GM19043 (cell line): ENCODE results near the gene SH3GL3.

ENCODE experiments used
- ATAC-seq: cut with Tn5 transposase; IDR thresholded peaks from one replicate; pipeline ENCODE4 v1.9.1; 2021; ENCODE audit warnings: low read depth; ENCODE audit not compliant: unreplicated experiment

SH3GL3 gene

DNA sequence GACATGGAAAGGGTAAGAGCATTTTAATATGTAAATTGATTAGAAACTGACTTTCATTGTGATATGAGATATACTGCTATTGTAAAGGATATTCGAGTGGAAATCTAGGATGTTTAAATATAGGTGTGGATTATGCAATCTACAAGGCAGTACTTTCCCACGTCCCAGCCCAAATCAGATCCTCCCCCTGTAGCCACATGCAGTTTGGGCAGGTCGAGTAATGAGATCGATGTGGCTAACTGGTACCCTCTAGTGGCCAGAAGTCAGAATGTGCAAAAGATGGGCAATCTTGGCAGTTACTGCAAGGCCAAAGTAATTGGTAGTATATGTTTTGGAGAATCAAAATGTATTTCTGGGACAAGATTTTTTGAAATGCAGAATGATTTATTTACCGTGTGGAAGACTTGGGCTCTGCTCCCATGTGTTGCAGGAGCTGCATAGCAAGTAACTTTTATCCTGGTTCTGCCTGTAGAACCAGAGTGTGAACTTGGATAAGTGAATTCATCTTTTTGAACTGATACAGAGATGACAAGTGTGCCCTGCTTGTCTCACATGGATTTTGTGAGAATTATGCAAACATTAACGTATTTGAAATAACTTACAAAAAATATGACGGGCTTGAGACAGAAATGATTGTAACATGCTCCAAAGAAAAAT, 112.3 kb downstream of the SH3GL3 start:
- ATAC-seq, result peak; percentile 61

DNA sequence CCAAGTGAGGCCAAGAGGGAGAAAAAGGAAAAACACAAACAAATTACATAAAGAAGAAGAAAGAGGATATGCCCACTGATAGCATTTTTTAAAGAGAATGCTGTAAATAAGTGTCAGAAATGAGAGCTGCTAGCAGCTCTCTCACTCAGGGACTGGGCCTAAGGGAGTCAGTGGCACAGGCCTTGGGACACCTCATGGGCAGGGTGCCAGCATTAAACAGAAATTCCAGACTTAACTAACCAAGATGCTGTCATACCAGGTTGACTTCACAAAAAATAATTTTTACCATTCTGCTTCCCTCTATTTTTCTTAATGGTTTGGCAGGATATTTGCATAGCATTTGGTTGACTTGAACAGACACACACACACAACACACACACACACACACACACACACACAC, 114.5 kb downstream of the SH3GL3 start:
- no peak for ATAC-seq

DNA sequence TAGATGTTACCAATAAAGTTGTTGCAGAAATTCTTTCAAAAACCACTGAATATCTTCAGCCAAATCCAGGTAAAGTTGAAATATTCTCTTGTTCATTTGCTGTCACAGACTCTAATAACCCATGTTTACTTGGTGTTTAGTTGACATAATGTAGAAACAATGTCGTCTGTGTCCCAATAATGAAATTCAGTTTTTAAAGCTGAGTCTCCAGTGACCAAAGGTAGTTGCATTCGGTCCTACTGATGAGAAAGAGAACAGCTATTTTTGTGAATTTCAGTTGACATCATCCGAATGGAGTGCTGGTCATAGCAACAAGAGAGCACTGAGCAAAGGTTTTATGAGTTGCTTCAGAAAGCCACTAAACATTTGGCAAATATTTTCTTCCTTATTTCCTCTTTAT, 118.0 kb downstream of the SH3GL3 start:
- ATAC-seq, result no peak

DNA sequence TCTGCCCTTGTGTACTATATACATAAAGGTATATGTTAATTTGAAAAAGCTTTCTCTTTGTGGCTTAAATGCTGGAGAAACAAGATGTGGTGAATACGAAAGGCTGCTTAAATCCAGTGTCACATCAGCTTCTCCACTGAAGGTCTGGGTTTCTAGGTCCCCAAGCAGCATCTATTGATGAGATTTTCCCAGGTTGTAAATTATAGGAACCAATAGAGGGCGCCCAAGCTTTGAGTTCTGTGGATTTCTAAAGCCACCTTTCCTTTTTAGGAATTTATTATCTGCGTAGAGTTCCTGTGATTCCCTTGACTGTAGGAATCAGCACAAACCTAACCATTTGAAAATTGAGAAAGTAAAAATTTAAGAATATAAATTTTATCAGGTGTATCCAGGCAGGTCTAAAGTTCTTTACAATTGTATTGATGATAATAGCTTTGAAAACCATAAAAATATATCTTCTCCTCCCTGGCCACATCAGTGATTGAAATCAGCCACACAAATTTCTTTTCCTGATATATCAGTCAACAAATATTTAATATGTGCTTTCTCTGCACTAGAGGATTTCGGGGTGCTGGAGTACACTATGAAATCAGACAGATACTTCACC, 118.5 kb downstream of the SH3GL3 start:
- no peak for ATAC-seq

DNA sequence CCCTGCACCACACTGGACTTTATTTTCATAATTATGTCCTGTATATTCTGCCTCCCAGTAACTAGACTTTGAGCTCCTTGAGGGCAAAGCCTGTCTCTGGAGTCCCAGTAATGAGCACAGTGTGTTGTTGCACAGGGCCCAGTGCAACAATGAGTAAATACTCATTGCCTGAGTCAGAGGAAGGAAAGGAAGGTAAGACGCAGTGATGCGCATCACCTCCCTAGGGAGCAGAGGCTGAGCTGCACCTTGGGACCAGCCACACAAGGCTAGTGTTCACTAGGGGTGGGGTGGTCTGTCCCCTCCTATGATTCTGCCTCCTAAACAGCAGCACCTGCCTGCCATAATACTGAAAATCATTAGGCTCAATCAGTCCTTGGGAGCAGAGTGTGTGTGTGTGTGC, 120.2 kb downstream of the SH3GL3 start:
- ATAC-seq, result no peak

DNA sequence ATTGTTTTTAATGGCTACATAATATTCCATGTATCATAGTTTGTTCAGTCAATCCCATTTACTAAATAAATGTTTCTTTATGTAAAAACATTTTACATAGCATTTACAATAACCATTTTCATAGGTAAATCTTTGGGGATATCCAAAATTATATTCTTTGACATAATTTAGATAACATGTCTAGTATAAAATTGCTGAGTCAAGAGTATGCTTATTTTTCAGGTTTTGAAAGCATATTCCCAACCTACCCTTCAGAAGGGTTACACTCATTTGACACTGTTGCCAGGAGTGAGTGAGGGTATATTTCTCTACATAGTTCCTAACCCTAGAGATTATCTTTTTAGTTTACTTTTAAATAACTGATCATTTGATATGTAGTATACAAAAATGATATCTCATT, 122.2 kb downstream of the SH3GL3 start:
- ATAC-seq, result no peak

DNA sequence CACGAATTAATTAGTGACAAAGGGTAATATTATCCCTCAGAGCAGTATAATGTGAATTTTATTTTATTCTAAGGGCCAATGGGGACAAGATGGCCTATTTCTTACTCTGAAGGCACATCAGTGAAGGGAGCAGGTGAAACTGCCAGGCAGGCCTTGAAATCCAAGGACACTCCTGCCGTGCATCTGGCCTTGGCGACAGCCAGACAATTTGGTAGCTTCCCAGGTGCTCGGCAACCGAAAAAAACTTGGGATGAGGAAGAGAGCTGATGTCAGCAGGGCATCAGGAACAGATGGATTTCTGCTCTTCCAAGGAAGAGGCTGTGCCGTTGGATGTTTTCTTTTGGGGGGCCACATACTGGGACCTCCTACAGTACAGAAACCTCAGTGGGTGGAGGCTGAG, 123.6 kb downstream of the SH3GL3 start:
- no peak for ATAC-seq

DNA sequence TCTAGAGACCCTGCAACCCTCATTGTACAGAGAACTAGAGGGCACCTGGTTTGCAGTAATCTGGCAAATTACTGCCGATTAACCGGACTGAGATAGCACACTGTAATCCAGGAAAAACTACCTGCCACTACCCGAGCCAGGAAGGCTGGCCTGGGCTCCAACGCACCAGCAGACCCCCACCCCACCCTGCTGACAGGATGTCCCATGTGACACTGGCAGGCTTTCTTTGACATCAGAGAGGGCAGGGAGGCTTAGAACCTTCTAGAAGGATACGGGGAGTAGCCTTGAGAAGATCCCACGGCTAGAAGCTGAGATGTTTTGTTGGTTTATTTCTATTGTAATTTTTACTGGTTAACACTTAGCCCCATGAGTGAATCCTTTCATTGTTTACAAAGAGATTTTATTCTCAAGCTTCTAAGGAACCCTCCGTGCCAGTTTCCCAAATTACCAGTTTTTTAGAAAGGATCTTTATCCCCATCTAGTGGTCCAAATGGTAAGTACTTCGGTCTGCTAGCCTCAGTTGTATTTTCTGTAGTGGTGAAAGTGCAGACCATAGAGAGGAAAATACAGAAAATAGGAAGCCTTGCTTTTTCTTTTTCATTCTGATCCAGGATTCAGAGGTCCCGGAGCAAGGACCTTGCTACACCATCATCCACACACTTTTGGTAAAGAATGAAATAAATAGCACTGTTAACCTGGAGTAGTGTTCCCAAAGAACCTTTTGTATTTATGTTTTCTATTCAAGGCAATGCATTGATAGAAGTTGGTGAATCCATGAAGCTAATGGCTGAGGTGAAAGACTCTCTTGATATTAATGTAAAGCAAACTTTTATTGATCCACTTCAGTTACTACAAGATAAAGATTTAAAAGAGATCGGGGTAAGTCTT, 124.9 kb downstream of the SH3GL3 start:
- ATAC-seq, result no peak

DNA sequence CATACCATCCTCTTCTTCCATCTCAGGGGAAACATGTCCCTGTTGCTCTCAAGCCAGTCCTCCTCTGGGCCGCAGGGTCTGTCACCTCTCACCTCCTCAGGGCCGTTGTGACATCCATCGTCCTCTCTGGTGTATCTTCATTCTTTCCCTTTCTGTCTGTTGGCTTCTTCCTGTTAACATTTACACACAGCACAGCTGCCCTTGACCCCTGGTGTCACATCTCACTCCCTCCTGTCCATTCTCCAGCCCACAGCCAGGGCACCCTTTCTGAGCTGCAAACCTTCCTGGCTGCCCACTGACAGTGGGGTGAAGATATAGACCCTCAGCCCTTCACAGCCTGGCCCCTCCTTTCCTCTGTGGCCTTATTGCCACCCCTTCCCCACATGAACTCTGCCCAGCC, 127.2 kb downstream of the SH3GL3 start:
- ATAC-seq, result no peak

DNA sequence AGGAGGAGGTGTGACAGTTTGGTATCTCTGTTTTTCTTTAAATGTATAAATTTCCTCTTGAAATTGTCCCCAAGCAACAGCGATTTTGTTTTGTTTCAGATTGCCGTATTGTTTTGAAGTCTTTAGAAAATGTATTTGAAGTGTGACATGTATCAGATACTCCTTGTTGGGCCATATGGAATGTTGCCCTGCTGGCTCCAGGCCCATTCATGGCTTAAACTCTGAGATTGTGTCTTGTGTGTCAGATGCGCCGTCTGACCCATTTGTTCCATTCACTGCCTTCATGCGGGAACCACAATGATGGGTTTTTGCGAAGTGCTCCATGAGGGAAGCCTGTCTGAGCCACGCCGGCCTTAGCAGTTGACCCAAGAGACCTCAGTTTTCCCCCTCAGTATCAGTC, 131.6 kb downstream of the SH3GL3 start:
- ATAC-seq, result no peak

DNA sequence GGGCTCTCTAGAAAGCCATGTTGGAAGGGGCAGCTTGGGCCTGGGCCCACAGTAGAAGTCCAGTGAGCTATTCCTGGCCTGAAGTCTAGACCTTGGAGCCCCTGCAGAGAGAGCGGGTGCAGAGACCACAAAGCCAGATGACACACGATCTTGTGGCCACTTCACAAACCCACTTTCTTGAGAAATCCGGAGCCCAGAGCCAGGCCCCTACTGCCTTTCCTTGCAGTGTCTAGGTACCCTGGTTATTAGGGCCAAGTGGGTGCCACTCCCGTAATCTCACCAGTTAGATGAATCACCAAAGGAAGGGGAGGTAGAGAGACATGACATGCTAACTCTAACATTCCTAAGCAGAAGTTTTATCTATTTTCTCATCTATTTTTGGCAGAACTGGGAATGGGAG, 134.2 kb downstream of the SH3GL3 start:
- no peak for ATAC-seq

DNA sequence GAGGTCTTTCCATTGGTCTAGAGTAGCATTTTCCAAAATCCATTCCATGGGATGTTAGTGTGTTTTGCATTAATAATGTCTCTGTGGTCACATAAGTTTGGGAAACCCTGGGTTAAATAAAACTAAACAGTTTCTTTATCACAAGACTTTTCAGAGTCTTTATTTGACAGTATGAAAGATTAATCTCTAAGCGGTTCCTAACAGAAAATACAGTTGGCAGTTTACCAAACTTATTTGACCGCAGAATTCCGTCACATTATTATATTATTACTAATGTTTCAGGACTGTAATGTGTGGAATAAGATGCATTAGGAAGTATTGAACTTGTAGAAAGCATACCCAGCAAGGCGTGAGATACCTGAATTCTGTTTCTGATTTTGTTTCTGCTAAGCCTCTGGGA, 135.2 kb downstream of the SH3GL3 start:
- no peak for ATAC-seq

DNA sequence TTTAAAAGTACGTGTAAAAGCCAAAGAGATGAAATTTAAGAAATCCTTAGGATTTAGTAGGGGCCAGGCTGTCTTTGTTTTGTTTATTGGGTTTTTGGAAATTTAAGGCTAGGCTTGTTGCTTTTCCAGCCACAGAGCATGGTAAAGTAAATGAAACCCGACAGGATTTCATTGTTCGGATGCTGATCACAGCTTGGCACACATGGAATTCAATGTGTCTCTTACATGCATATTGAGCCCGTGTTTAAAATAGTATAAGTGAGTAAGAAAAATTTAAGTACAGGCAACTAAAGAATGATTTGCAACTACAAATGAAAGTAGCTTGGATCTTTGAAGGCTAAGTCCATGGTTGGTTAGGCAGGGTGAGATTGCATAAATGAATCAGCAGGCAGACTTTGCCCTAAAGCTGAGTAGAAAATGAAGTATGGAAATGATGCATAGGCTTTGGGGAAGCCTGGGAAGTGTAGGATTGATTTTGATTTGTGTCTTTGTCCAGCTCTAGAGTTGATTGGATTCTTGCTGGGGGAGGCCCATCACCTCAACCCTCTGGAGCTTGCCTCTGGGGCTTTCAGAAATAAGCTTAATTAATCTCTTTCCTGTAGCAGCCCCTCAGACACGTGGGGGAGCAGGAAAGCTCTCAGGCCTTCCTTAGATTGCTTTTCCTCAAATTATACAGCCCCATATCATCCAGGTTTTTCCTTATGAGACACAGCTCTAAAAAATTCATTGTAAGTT, 138.6 kb downstream of the SH3GL3 start:
- no peak for ATAC-seq

DNA sequence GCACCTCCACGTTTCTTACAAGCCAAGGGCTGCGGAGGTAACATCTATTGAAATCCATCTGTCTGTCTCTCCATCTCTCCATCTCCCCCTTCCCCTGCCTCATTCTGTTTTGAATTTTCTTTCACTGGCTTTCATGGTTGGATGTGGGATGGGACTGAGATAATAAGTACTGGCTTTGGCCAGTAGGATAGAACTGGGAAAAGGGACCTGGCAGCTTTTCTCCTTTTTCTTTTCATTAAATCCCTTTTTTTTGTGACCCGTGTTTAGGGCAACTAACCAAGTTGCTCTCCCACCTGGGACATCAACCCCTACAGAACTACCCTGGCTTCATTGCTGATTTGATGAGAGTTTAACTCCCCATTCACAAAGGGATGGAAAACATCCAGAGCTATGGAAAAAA, 139.9 kb downstream of the SH3GL3 start:
- no peak for ATAC-seq

DNA sequence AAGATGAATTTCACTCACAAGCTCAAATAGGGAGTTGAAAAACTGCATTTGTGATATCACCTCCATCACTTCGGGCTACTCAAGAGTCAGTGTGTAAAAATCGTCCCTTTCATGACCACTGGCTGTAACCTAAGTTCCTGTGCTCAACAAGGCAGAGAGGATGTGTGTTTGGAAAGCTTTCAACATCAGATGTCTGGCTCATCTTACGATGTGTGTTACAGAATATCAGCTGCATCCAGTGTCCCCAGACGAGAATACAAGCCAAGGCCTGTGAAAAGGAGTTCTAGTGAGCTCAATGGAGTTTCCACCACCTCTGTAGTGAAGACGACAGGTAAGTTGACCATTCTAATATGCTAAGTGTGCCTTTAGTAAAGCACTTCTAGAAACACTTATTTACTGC, 141.3 kb downstream of the SH3GL3 start:
- ATAC-seq, result no peak

DNA sequence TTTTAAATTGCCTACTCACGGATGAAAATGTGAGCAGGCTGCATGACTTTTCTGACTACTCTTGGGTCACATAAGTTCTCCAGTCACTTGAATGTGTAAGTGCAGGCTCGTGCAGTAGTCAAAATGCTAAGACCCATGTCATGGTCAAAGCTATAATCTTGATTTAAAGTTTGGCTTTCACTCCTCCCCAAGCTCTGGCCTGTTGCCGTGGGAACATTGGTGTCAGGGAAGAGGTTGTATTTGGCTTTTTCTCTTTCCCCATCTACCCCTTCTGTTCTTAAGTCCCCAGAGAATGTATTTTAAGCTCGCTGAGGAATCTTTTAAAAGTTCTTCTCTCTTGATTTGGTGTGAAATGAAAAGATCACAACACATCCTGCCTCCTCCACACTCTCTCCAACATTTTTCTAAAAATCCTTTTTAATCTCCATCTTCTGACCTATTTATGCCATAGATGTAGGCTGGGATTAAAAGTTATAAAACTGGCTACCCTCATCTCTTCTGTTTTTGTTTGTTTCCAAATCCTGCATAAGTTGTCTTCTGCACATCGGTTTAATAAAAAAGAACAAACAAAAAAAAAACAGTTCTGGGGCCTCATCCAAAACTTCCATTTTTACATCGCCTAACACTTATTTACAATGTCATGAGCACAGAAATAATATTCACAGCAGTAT, 145.4 kb downstream of the SH3GL3 start:
- ATAC-seq, result no peak

DNA sequence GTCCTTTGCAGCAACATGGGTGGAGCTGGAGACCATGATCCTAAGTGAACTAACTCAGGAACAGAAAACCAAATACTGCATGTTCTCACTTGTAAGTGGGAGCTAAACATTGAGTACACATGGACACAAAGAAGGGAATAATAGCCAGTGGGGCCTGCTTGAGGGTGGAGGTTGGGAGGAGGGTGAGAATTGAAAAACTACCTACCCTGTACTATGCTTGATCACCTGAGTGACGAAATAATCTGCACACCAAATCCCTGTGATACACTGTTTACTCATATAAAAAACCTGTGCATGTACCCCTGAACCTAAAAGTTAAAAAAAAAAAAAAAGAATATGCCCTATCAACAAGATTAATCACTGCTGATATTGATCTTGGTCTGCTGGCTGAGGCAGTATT, 148.1 kb downstream of the SH3GL3 start:
- no peak for ATAC-seq

DNA sequence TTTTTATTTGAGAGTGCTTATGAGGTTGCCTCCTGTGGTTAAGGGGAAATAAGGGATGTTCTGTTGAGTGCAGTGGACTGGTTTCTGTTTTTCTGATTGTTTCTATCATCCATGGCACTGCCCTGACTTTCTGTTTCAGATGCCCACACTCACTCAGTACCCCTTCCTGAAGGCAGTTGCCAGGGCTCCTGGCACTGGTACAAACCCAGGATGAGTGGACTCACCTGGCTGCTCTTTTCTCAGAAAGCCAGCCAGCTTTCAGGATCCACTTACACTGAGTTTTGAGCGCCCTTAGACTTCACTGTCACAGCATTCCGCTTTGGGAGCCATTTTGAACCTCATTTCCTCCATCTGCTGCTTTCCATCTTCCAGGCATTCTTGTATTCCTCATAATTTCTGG, 150.9 kb downstream of the SH3GL3 start:
- no peak for ATAC-seq

DNA sequence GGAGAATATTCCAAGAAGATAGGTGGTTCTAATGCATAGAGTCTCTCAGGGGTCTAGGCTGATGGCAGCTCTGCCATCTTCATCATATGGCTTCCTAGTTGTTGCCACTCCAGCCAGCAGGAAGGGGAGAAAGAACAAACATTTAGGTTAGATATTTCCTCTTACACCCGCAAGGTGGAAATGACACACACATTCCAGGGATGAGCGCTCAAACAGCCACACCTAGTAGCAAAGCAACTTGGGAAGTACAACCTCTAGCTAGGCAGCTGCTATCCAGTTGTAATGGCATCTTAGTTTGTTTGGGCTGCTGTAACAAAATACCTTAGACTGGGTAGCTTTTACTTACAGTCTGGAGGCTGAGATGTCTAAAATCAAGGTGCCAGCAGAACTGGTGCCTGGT, 154.9 kb downstream of the SH3GL3 start:
- ATAC-seq, result no peak

DNA sequence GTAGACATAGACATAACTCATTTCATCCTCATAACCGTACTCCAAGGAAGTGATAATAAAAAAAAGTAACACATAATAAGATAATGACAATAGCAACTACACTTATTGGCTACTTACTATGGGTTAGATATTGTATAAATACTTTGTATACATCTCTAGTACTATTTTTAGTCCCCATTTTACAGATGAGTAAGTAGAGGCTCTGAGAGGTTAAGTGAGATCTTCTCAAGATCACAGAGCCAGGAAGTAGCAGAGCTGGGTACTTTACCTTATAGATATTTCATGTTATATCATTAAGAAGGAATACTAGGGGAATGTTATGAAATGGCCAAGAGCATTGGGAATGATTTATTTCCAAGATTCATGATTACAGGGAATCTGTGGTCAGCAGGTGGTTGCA, 157.4 kb downstream of the SH3GL3 start:
- no peak for ATAC-seq
